Prostate gland (tissue), 2 donors: Measurements from ENCODE around the gene TOMM40L.
"Not testable (repeated sequence)": the region's sequence is repeated elsewhere in the genome, so short reads cannot be mapped to it uniquely, and the experiment has no call there.

ENCODE experiments used
- CTCF ChIP-seq, 4 experiments: fragments of 200-600 bp in 2 of 4; fragments of 450-650 bp in 2 of 4; sonication (generic) in 2 of 4; IDR thresholded peaks; 1 replicate in 3 of 4; 2 replicates in 1 of 4; pipeline ENCODE4 v1.5.1; 2016 to 2019; ENCODE audit warnings: antibody characterized with exemption in 4 of 4, mild to moderate bottlenecking in 2 of 4, moderate library complexity in 2 of 4
- POLR2A ChIP-seq: fragments of 450-650 bp; IDR thresholded peaks from one replicate; pipeline ENCODE4 v1.6.1; 2016; ENCODE audit warnings: antibody characterized with exemption, mild to moderate bottlenecking
- POLR2AphosphoS5 ChIP-seq: sonication (generic); formaldehyde crosslinking; IDR thresholded peaks from one replicate; pipeline ENCODE4 v1.6.1; 2017; ENCODE audit warnings: antibody characterized with exemption

- not testable (repeated sequence) for TF ChIP-seq CTCF (IDR thresholded peaks at IDR 0.05); POLR2A; POLR2AphosphoS5
Observed at GRCh38 chr1:161255302-161255701, 29.4 kb downstream of the TOMM40L start.
